ENCODE measurements around the gene USP17L26.
"Not testable (repeated sequence)": the region's sequence is repeated elsewhere in the genome, so short reads cannot be mapped to it uniquely, and the experiment has no call there.

USP17L26 gene

DNA sequence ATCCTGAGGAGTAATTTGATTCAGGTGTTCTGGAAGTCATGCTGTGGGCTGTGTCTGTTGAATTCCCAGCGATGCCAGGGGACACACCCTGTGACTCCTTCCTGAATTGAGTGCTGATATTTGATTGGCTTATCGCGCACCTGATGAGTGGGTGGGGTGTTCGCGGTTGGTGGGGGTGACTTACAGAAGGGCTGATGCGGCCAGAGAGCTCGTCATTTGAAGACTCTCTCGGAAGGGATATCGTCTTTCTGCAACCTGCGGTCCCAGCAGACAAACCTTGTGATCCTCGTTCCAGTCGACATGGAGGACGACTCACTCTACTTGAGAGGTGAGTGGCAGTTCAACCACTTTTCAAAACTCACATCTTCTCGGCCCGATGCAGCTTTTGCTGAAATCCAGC lies at the start of gene USP17L26:
USP17L26 (plus strand) TSS at position 301 of the 400 bp plus-strand sequence; CDS start at position 301, 0 bp downstream.
- not testable (repeated sequence) for ATAC-seq

GRCh38 chr4:9324191-9324590 lies 10.3 kb upstream of the USP17L26 start:
- not testable (repeated sequence) for ATAC-seq

DNA sequence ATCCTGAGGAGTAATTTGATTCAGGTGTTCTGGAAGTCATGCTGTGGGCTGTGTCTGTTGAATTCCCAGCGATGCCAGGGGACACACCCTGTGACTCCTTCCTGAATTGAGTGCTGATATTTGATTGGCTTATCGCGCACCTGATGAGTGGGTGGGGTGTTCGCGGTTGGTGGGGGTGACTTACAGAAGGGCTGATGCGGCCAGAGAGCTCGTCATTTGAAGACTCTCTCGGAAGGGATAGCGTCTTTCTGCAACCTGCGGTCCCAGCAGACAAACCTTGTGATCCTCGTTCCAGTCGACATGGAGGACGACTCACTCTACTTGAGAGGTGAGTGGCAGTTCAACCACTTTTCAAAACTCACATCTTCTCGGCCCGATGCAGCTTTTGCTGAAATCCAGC lies 9.6 kb upstream of the USP17L26 start, which contains the start of gene USP17L24:
USP17L24 (plus strand) TSS at position 301 of the 400 bp plus-strand sequence; CDS start at position 301, 0 bp downstream.
- not testable (repeated sequence) for ATAC-seq

GRCh38 chr4:9329611-9330010 lies 4.8 kb upstream of the USP17L26 start, which contains the start of gene USP17L25:
TSS of gene USP17L25 (plus strand) at chr4:9329911. CDS start at chr4:9329911, 0 bp downstream.
- not testable (repeated sequence) for ATAC-seq

DNA sequence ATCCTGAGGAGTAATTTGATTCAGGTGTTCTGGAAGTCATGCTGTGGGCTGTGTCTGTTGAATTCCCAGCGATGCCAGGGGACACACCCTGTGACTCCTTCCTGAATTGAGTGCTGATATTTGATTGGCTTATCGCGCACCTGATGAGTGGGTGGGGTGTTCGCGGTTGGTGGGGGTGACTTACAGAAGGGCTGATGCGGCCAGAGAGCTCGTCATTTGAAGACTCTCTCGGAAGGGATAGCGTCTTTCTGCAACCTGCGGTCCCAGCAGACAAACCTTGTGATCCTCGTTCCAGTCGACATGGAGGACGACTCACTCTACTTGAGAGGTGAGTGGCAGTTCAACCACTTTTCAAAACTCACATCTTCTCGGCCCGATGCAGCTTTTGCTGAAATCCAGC lies 4.6 kb downstream of the USP17L26 start, which contains the start of gene USP17L5:
USP17L5 (plus strand) TSS at position 301 of the 400 bp plus-strand sequence; CDS start at position 301, 0 bp downstream.
- not testable (repeated sequence) for ATAC-seq

- ATAC-seq, result not testable (repeated sequence)
Measured at GRCh38 chr4:9343848-9344247, 9.4 kb downstream of the USP17L26 start, which contains the start of gene USP17L27. TSS of gene USP17L27 (plus strand) at chr4:9344148. CDS start at chr4:9344148, 0 bp downstream.

GRCh38 chr4:9348593-9348992 lies 14.1 kb downstream of the USP17L26 start, which contains the start of gene USP17L28:
TSS of gene USP17L28 (plus strand) at chr4:9348893. CDS start at chr4:9348893, 0 bp downstream.
- ATAC-seq, result not testable (repeated sequence)

GRCh38 chr4:9350866-9351265 lies 16.4 kb downstream of the USP17L26 start:
- ATAC-seq, result not testable (repeated sequence)

GRCh38 chr4:9353338-9353737 lies 18.9 kb downstream of the USP17L26 start, which contains the start of gene USP17L29:
TSS of gene USP17L29 (plus strand) at chr4:9353638. CDS start at chr4:9353638, 0 bp downstream.
- not testable (repeated sequence) for ATAC-seq

DNA sequence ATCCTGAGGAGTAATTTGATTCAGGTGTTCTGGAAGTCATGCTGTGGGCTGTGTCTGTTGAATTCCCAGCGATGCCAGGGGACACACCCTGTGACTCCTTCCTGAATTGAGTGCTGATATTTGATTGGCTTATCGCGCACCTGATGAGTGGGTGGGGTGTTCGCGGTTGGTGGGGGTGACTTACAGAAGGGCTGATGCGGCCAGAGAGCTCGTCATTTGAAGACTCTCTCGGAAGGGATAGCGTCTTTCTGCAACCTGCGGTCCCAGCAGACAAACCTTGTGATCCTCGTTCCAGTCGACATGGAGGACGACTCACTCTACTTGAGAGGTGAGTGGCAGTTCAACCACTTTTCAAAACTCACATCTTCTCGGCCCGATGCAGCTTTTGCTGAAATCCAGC lies 28.4 kb downstream of the USP17L26 start, which contains the start of gene USP17L30:
USP17L30 (plus strand) TSS at position 301 of the 400 bp plus-strand sequence; CDS start at position 301, 0 bp downstream.
- not testable (repeated sequence) for ATAC-seq

DNA sequence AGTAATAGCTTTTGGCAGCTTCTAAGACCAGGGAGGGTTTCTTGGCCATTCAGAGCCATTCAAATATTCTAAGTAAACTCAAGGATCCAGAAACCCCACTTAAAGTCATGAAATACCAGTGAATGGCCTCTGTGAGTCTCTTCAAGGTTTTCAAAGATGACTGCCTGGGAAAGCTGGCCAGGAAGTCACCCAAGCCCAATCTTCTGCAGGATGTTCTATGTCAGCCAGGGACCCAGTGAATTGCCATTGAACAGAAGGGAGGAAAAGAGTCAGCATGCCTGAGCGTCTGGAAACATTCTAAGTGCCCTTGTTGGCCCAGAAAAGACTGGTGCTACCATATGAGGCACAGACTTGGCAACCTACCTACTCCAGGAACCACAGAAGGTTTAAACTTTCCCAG lies 45.4 kb downstream of the USP17L26 start:
- ATAC-seq, result not testable (repeated sequence)

DNA sequence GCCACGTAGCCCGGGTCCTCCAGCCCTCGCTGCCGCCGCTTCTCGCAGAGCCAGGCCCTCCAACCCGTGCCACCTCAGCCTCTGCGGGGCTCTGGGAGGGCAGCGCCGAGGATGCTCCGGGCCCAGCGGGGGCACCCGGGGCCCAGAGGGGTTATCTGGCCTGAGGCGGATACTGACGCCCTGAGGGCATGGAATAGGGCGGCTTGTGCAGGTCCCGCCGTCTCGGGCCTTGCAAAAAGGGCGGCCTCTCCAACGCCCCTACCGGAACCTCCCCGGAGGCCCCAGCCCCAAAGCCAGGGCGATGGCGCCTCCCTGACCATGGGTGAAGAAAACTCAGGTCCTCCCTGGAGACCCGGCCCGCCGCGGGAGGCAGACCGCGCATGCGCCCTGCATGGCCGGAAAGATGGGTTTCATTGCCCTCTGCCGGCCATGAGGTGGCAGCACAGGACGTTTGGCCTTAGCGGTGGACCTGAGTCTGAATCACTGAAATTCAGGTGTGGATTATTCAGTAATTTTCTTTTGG lies 46.6 kb downstream of the USP17L26 start:
- peak in 1 of 2 donors; percentile 38 for ATAC-seq

GRCh38 chr4:9384126-9384525 lies 49.7 kb downstream of the USP17L26 start:
- ATAC-seq, result no peak
